HFFc6 (cell line): ENCODE results near the gene PDIK1L. TPM values are rescaled to one million over a fixed set of nuclear protein-coding genes. Genes with fewer than 3 reads are reported as not detected.

Experiments
- DNase-seq: peaks from one replicate; pipeline ENCODE4 v3.0.0-alpha.2; 2018
- H3K27ac Mint-ChIP-seq: 2 replicates; pipeline ENCODE4 v1.8.0; 2020; ENCODE audit warnings: mild to moderate bottlenecking, mixed read lengths
- H3K27me3 Mint-ChIP-seq: 2 replicates; pipeline ENCODE4 v1.8.0; 2021; ENCODE audit warnings: mild to moderate bottlenecking, moderate library complexity, mixed read lengths; ENCODE audit not compliant: insufficient read depth
- H3K36me3 Mint-ChIP-seq: 2 replicates; pipeline ENCODE4 v1.8.0; 2021; ENCODE audit warnings: low read depth, mixed read lengths
- H3K4me1 Mint-ChIP-seq: 2 replicates; pipeline ENCODE4 v1.8.0; 2020; ENCODE audit warnings: low read depth, mixed read lengths
- H3K4me3 Mint-ChIP-seq: 2 replicates; pipeline ENCODE4 v1.8.0; 2020; ENCODE audit warnings: mild to moderate bottlenecking, moderate library complexity, mixed read lengths
- H3K9me3 Mint-ChIP-seq: 2 replicates; pipeline ENCODE4 v1.8.0; 2020; ENCODE audit warnings: mild to moderate bottlenecking, mixed read lengths
- total RNA-seq, 6 experiments: library from RNA; stranded (reverse); fragmentation: NEBNext Ultra II Directional; extraction: Animal tissue kit (Norgen Biotek cat#: 25700); gene quantifications; 2 replicates in 1 of 6; 3 replicates in 5 of 6; pipeline ENCODE4 v1.2.3, GENCODE V29; 2021
- TF ChIP-seq, protein P1 (sequence below): fragments of 200-600 bp; sonication (generic); IDR thresholded peaks from 2 replicates; pipeline ENCODE4 v1.5.0; 2021; ENCODE audit warnings: antibody characterized with exemption, mild to moderate bottlenecking

PDIK1L gene
- total RNA-seq, 6 experiments from 2014 or later = 2.5 to 4.4 (median 3.8) TPM

DNA sequence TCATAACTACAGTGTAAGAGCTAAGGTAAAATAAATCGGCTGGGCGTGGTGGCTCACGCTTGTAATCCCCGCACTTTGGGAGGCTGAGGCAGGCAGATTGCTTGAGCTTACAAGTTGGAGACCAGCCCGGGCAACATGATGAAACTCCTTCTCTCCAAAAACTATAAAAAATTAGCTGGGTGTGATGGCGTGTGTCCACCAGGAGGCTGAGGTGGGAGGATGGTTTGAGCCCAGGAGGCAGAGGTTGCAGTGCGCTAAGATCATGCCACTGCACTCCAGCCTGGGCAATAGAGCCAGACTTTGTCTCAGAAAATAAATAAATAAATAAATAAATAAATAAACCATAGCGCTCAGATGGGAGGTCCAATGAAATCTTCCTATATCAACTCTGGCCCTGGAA is 30.5 kb downstream of the PDIK1L start:
- no peaks in the 10 kb centered on the region for H3K36me3 Mint-ChIP-seq
- DNase-seq = no peak
- no peaks in the 10 kb centered on the region for H3K4me1 Mint-ChIP-seq
- no peak overlapping the region for H3K4me3 Mint-ChIP-seq
- peaks cover 12% of the 10 kb centered on the region for H3K27me3 Mint-ChIP-seq
- no peak overlapping the region for H3K27ac Mint-ChIP-seq
- no peaks in the 10 kb centered on the region for H3K9me3 Mint-ChIP-seq
- TF ChIP-seq, protein P1, sequence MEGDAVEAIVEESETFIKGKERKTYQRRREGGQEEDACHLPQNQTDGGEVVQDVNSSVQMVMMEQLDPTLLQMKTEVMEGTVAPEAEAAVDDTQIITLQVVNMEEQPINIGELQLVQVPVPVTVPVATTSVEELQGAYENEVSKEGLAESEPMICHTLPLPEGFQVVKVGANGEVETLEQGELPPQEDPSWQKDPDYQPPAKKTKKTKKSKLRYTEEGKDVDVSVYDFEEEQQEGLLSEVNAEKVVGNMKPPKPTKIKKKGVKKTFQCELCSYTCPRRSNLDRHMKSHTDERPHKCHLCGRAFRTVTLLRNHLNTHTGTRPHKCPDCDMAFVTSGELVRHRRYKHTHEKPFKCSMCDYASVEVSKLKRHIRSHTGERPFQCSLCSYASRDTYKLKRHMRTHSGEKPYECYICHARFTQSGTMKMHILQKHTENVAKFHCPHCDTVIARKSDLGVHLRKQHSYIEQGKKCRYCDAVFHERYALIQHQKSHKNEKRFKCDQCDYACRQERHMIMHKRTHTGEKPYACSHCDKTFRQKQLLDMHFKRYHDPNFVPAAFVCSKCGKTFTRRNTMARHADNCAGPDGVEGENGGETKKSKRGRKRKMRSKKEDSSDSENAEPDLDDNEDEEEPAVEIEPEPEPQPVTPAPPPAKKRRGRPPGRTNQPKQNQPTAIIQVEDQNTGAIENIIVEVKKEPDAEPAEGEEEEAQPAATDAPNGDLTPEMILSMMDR = peak; percentile 26; the same call in 1 of the 2 replicates

DNA sequence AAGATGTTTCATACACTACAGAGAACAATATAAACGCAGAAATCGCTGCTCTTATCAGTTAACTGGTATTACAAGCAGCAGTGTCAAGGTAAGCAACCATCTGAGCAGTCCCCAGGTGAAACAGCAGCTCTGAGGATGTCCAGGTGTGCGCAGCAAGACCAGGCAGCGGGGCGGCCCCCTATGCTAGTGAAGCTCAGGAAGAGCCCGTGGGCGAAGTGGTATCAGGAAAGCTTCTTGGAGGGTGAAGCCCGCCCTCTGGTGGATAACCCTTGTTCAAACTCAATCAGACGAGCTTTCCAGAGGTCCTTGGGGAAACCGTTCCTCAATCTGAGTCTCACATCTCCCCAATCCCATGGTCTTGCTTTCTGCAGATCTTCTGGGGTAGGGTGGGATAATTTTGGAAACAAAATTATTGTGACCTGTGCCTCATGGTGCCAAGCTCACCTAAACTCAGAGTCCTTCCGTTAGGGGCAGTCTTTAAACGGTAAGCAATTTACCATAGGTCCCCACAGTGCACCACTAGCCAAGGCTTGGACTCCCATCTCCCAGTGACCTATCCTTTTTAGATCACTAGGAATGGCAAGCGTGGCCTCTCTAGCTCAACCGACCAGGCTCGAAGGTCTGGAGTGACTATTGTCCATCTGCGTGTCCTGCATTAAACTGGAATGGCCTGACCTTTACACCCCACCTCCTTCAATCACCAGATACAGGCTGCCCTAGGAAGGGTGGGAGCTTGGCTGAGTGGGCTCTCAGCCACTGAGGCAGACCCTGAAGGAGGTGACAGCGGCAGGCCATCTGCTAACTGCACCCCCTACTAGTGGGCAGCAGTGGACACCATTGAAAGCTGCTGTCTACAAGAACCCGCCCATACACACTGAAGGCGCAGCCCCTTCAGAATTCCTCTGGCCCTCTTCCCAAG is 33.7 kb downstream of the PDIK1L start:
- H3K27me3 Mint-ChIP-seq = peaks cover 34% of the 10 kb centered on the region
- H3K27ac Mint-ChIP-seq = no peak overlapping the region
- H3K4me3 Mint-ChIP-seq = no peak overlapping the region
- peak; percentile 48 for DNase-seq
- no peaks in the 10 kb centered on the region for H3K36me3 Mint-ChIP-seq
- TF ChIP-seq, protein P1 = peak; percentile 93
- H3K9me3 Mint-ChIP-seq = no peaks in the 10 kb centered on the region
- H3K4me1 Mint-ChIP-seq = no peaks in the 10 kb centered on the region

DNA sequence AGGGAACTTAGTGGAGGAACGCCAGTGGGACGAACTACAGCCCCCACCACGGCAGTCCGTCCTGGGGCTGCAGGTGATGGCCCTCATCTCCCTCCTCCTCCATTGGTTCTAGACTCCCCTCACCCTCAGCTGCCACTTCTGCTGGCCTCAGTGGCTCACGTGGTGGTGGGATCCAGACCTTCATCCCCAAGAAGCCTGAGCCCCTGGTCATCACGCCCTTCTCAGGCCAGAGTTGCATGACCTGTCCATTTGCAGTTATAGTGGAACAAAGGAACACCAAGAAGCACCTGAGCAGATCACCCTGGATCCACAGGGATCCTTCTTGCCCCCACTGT is 34.3 kb downstream of the PDIK1L start:
- H3K27me3 Mint-ChIP-seq = peaks cover 37% of the 10 kb centered on the region

DNA sequence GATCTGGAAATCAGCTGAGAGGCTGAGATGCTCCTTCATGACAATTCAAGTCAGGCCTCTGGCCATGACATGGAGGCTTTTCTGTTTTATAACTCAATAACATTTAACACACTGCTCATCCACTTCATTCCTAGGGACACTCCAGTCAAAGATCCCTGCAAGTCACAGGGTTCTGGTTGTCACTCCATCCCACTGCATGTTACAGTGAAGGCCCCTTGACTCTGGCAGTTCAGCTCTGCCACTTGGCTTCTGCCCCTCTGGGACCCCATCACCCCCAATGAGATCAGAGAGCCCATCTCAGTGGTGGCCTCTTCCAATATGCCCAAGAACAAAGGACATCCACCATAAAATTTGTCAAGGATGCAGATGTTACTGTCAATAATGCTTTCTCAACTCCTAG is 37.3 kb downstream of the PDIK1L start:
- Mint-ChIP-seq H3K9me3 (no peaks in the 10 kb centered on the region), H3K4me3 (no peak overlapping the region), H3K36me3 (no peaks in the 10 kb centered on the region), H3K27me3 (peaks cover 51% of the 10 kb centered on the region), H3K27ac (no peak overlapping the region), H3K4me1 (no peaks in the 10 kb centered on the region)
- no peak for DNase-seq
- TF ChIP-seq, protein P1 = no peak

More for the DNA sequence above, 34.3 kb downstream of the PDIK1L start:
- H3K36me3 Mint-ChIP-seq = no peaks in the 10 kb centered on the region
- no peak overlapping the region for H3K4me3 Mint-ChIP-seq
- H3K4me1 Mint-ChIP-seq = no peaks in the 10 kb centered on the region
- no peak for DNase-seq
- no peak overlapping the region for H3K27ac Mint-ChIP-seq
- TF ChIP-seq, protein P1 = no peak
- H3K9me3 Mint-ChIP-seq = no peaks in the 10 kb centered on the region

DNA sequence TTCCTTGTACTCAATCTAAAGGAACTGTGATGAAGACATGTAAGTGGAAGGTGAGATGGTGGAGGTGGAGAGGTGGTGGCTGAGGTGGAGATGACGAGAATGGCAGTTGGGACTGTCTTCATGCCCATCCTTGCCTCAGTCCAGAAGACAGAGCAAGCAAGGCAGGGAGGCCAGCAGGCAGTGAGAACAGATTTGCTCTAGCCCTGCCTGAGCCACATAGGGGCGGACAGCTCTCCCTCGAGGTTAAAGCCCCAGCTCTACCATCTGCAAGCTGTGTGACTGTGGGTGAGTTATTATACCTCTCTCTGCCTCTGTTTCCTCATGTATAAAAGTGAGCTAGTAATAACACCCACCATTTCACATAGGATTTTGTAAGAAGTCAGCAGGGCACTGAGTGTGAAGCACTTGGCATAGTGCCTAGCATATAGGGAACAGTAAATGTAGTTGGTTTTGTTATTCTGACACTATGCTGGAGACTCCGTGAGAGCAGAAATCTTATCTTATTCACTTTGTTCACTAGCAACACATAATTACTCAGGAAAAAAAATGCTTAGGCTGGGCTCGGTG is 42.4 kb downstream of the PDIK1L start:
- TF ChIP-seq, protein P1 = no peak
- H3K9me3 Mint-ChIP-seq = no peaks in the 10 kb centered on the region
- no peak for DNase-seq
- no peaks in the 10 kb centered on the region for H3K36me3 Mint-ChIP-seq
- H3K27me3 Mint-ChIP-seq = peaks cover 54% of the 10 kb centered on the region
- peaks cover 5% of the 10 kb centered on the region; the same call in 1 of the 2 replicates for H3K4me1 Mint-ChIP-seq
- H3K27ac Mint-ChIP-seq = no peak overlapping the region
- H3K4me3 Mint-ChIP-seq = no peak overlapping the region
